Lung (tissue), 12 donors: ENCODE results near the gene CRISPLD2. TPM values are rescaled to one million over a fixed set of nuclear protein-coding genes. Genes with fewer than 3 reads are reported as not detected.
A peak's percentile ranks its signal among the peaks of the same experiment; 100 is the strongest.

Source experiments
- ATAC-seq: fragments of 200-7000 bp; cut with Tn5 transposase; one replicate; pipeline ENCODE4 v1.9.1; 2020; ENCODE audit warnings: moderate number of reproducible peaks; ENCODE audit not compliant: insufficient read depth, low FRiP score
- DNase-seq, 3 donors: peaks; one replicate each; pipeline ENCODE4 v3.0.0-alpha.2; 2013 to 2017
- H3K27ac ChIP-seq, 2 donors: one replicate each; pipeline ENCODE4 v1.5.1; 2013; ENCODE audit warnings: mild to moderate bottlenecking in 2 of 2, moderate library complexity in 2 of 2, control low read depth in 1 of 2, inconsistent platforms in 1 of 2, low read depth in 1 of 2, low read length in 1 of 2
- H3K27me3 ChIP-seq, 3 donors: one replicate each; pipeline ENCODE4 v1.5.1; 2013; ENCODE audit warnings: low read length in 2 of 3; ENCODE audit not compliant: control insufficient read depth in 3 of 3, insufficient read depth in 3 of 3
- H3K36me3 ChIP-seq, 4 donors: one replicate each; pipeline ENCODE4 v1.5.1; 2013; ENCODE audit warnings: low read length in 4 of 4, mild to moderate bottlenecking in 1 of 4, moderate library complexity in 1 of 4; ENCODE audit not compliant: control insufficient read depth in 4 of 4, insufficient read depth in 4 of 4
- H3K4me1 ChIP-seq, 5 donors: one replicate each; pipeline ENCODE4 v1.5.1; 2013; ENCODE audit warnings: low read length in 5 of 5, mild to moderate bottlenecking in 2 of 5, moderate library complexity in 1 of 5; ENCODE audit not compliant: control insufficient read depth in 5 of 5, insufficient read depth in 5 of 5
- H3K4me3 ChIP-seq: one replicate; pipeline ENCODE4 v1.5.1; 2013; ENCODE audit warnings: mild to moderate bottlenecking, control low read depth, moderate library complexity
- H3K9ac ChIP-seq, 2 donors: one replicate each; pipeline ENCODE4 v1.5.1; 2013; ENCODE audit warnings: low read length in 2 of 2, control low read depth in 1 of 2; ENCODE audit not compliant: insufficient read depth in 1 of 2
- H3K9me3 ChIP-seq, 4 donors: one replicate each; pipeline ENCODE4 v1.5.1; 2013; ENCODE audit warnings: low read length in 3 of 4, mild to moderate bottlenecking in 1 of 4, moderate library complexity in 1 of 4; ENCODE audit not compliant: control insufficient read depth in 4 of 4, insufficient read depth in 3 of 4
- WGBS, 2 donors: extraction: QIAGEN DNeasy Blood & Tissue Kit; methylation state at CpG; one replicate each; pipeline ENCODE4 v1.1.7; 2013; 5-methylcytosine and 5-hydroxymethylcytosine counted together
- polyA plus RNA-seq, 2 donors: library from polyadenylated mRNA; stranded (reverse); fragments of 200-250 nt; gene quantifications; one replicate each; pipeline ENCODE4 v1.2.1, GENCODE V29; 2013
- total RNA-seq, 2 donors: library from RNA; depleted of rRNA in 1 of 2; stranded (reverse); fragments of >200 nt in 1 of 2; gene quantifications; one replicate each; pipeline ENCODE4 v1.2.1, GENCODE V29; 2014 to 2021
- TF ChIP-seq, protein P1 (sequence below): IDR thresholded peaks from 2 replicates; pipeline ENCODE4 v1.5.1; 2012; ENCODE audit warnings: mild to moderate bottlenecking; ENCODE audit errors: control extremely low read depth, extremely low read depth
- donor health status: control.
- donor health status: control.
- donor health status: Bipolar disorder and iron deficiency.
- donor health status: healthy.
- donor health status: DM: yes; HTN: yes; CAD: no.

CRISPLD2 gene
- total and polyA plus RNA-seq, 4 donors: 30.3 to 136 (median 42.5) TPM

GRCh38 chr16:84909476-84910085 lies 89.8 kb downstream of the CRISPLD2 start:
- no peak for DNase-seq
- Histone ChIP-seq H3K4me3 (no peak overlapping the region), H3K9me3 (peaks cover 0 to 2% (median 0%) of the 10 kb centered on the region in 4 donors), H3K9ac (no peak overlapping the region), H3K27me3 (no peaks in the 10 kb centered on the region), H3K36me3 (no peaks in the 10 kb centered on the region), H3K4me1 (peaks cover 0 to 13% (median 4%) of the 10 kb centered on the region in 5 donors), H3K27ac (no peak overlapping the region)
- 75 to 82% methylated on average over 9 of the region's 9 CpGs for whole genome bisulfite sequencing, 2 donors
- no peak for ATAC-seq
- TF ChIP-seq, protein P1, sequence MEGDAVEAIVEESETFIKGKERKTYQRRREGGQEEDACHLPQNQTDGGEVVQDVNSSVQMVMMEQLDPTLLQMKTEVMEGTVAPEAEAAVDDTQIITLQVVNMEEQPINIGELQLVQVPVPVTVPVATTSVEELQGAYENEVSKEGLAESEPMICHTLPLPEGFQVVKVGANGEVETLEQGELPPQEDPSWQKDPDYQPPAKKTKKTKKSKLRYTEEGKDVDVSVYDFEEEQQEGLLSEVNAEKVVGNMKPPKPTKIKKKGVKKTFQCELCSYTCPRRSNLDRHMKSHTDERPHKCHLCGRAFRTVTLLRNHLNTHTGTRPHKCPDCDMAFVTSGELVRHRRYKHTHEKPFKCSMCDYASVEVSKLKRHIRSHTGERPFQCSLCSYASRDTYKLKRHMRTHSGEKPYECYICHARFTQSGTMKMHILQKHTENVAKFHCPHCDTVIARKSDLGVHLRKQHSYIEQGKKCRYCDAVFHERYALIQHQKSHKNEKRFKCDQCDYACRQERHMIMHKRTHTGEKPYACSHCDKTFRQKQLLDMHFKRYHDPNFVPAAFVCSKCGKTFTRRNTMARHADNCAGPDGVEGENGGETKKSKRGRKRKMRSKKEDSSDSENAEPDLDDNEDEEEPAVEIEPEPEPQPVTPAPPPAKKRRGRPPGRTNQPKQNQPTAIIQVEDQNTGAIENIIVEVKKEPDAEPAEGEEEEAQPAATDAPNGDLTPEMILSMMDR: no peak

DNA sequence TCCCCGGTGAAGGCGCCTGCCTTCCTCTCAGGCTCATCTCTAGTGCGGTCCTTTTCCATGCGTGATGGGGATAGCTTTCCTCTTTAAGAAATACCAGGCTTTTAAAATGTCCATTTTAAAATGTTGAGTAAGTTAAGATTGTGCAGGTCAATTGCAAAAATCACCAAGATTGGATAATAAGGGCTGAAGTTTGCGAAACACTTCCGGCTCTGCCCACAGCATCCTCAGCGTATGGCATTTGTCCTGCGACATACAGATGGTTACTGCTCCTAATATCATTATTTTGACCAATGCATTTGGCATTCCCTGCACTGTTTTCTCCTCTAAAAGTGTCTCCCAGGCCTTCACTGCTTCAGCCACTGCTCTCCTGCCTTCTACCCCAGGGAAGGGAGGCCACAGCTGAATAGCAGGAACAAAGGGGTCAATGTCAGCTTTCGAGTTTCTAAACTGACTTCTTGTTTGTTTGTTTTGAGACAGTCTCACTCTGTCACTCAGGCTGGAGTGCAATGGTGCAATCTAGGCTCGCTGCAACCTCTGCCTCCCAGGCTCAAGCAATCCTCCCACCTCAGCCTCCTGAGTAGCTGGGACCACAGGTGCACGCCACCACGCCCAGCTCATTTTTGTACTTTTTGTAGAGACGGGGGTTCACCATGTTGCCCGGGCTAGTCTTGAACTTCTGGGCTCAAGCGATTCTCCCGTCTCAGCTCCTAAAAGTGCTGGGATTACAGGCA lies 91.9 kb downstream of the CRISPLD2 start:
- TF ChIP-seq, protein P1: no peak
- H3K4me1 ChIP-seq: peaks cover 0 to 20% (median 6%) of the 10 kb centered on the region in 5 donors
- no peaks in the 10 kb centered on the region for H3K27me3 ChIP-seq
- DNase-seq: no peak
- H3K27ac ChIP-seq: peak overlapping the region in 1 of 2 donors; percentile 52
- no peaks in the 10 kb centered on the region for H3K36me3 ChIP-seq
- H3K9ac ChIP-seq: no peak overlapping the region
- no peak overlapping the region for H3K4me3 ChIP-seq
- no peak for ATAC-seq
- H3K9me3 ChIP-seq: peaks cover 0 to 2% (median 0%) of the 10 kb centered on the region in 4 donors
- WGBS, 2 donors: 49 to 73% methylated on average over 16 of the region's 16 CpGs

GRCh38 chr16:84913315-84913714 lies 93.5 kb downstream of the CRISPLD2 start:
- H3K27ac ChIP-seq: no peak overlapping the region
- H3K4me3 ChIP-seq: no peak overlapping the region
- no peaks in the 10 kb centered on the region for H3K36me3 ChIP-seq
- H3K9ac ChIP-seq: no peak overlapping the region
- TF ChIP-seq, protein P1: no peak
- H3K9me3 ChIP-seq: peaks cover 0 to 2% (median 0%) of the 10 kb centered on the region in 4 donors
- no peak for DNase-seq
- 12 to 27% methylated on average over 6 of the region's 6 CpGs for WGBS, 2 donors
- peaks cover 0 to 20% (median 6%) of the 10 kb centered on the region in 5 donors for H3K4me1 ChIP-seq
- no peaks in the 10 kb centered on the region for H3K27me3 ChIP-seq
- ATAC-seq: no peak
